ENCODE data around the gene RAB42.

DNA sequence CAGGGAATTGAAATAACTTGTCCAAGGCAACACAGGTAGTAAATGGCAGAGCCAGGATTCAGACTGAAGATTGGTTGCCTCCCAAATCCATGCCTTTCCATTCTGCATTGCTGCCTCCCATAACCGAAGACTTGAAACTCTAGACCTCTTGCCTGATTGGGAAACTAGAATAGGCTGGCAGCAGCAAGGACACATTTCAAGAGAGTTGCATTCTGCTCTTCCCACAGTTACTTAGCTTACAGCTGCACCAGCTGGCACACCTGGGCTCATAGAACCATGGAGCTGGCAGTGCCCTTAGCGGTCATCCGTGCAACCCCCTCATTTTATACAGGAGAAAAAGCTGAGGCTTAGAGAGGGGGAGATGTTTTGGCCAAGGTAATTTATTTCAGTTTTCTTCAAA, 31.2 kb upstream of the RAB42 start:
- TF ChIP-seq, protein P1, sequence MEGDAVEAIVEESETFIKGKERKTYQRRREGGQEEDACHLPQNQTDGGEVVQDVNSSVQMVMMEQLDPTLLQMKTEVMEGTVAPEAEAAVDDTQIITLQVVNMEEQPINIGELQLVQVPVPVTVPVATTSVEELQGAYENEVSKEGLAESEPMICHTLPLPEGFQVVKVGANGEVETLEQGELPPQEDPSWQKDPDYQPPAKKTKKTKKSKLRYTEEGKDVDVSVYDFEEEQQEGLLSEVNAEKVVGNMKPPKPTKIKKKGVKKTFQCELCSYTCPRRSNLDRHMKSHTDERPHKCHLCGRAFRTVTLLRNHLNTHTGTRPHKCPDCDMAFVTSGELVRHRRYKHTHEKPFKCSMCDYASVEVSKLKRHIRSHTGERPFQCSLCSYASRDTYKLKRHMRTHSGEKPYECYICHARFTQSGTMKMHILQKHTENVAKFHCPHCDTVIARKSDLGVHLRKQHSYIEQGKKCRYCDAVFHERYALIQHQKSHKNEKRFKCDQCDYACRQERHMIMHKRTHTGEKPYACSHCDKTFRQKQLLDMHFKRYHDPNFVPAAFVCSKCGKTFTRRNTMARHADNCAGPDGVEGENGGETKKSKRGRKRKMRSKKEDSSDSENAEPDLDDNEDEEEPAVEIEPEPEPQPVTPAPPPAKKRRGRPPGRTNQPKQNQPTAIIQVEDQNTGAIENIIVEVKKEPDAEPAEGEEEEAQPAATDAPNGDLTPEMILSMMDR (IDR thresholded peaks at IDR 0.05): no peak
- no peak for TF ChIP-seq POLR2A (IDR thresholded peaks at IDR 0.05)
